HEK293T (cell line): Measurements from ENCODE around the gene ARHGAP30.

Source experiments
- CTCF ChIA-PET: fragments of 350-600 bp; formaldehyde crosslinking; extraction: SDS; loops from one replicate; lab custom pipeline; 2021; ENCODE audit warnings: antibody characterized with exemption, inconsistent platforms; lab: Yijun Ruan, JAX
- POLR2A ChIA-PET: fragments of 350-600 bp; formaldehyde crosslinking; extraction: SDS; loops from one replicate; lab custom pipeline; 2020; ENCODE audit warnings: antibody characterized with exemption, inconsistent platforms; lab: Yijun Ruan, JAX
- DNase-seq: peaks from one replicate; pipeline ENCODE4 v3.0.0; 2012; ENCODE audit warnings: mixed read lengths; ENCODE audit errors: extremely low spot score
- ARNT ChIP-seq: fragments of 450-650 bp; IDR thresholded peaks from 2 replicates; pipeline ENCODE4 v1.6.1; 2017; ENCODE audit warnings: mild to moderate bottlenecking
- BHLHE40 ChIP-seq: fragments of 450-650 bp; IDR thresholded peaks from 2 replicates; pipeline ENCODE4 v1.6.1; 2016; ENCODE audit warnings: mild to moderate bottlenecking, moderate library complexity, borderline replicate concordance
- CTBP1 ChIP-seq: fragments of 450-650 bp; IDR thresholded peaks from 2 replicates; pipeline ENCODE4 v1.6.1; 2016; ENCODE audit warnings: borderline replicate concordance
- ELF4 ChIP-seq: fragments of 450-650 bp; IDR thresholded peaks from 2 replicates; pipeline ENCODE4 v1.6.1; 2017; ENCODE audit warnings: antibody characterized with exemption
- FOXA1 ChIP-seq: fragments of 450-650 bp; IDR thresholded peaks from 2 replicates; pipeline ENCODE4 v1.6.1; 2016; ENCODE audit warnings: mild to moderate bottlenecking
- FOXK2 ChIP-seq: fragments of 450-650 bp; IDR thresholded peaks from 2 replicates; pipeline ENCODE4 v1.6.1; 2016; ENCODE audit warnings: mild to moderate bottlenecking
- FOXM1 ChIP-seq: fragments of 450-650 bp; IDR thresholded peaks from 2 replicates; pipeline ENCODE4 v1.6.1; 2017; ENCODE audit warnings: mild to moderate bottlenecking, borderline replicate concordance
- HDGF ChIP-seq: fragments of 450-650 bp; IDR thresholded peaks from 2 replicates; pipeline ENCODE4 v1.6.1; 2017; ENCODE audit warnings: antibody characterized with exemption, borderline replicate concordance
- L3MBTL2 ChIP-seq: fragments of 450-650 bp; conservative IDR thresholded peaks from 2 replicates; pipeline ENCODE4 v1.6.1; 2016; ENCODE audit warnings: mild to moderate bottlenecking
- LEF1 ChIP-seq: fragments of 450-650 bp; IDR thresholded peaks from 2 replicates; pipeline ENCODE4 v1.6.1; 2017; ENCODE audit warnings: mild to moderate bottlenecking, borderline replicate concordance
- NFRKB ChIP-seq: fragments of 450-650 bp; IDR thresholded peaks from 2 replicates; pipeline ENCODE4 v1.6.1; 2016; ENCODE audit warnings: mild to moderate bottlenecking, moderate library complexity
- PKNOX1 ChIP-seq: fragments of 450-650 bp; IDR thresholded peaks from 2 replicates; pipeline ENCODE4 v1.6.1; 2016
- SP1 ChIP-seq: fragments of 450-650 bp; IDR thresholded peaks from 2 replicates; pipeline ENCODE4 v1.6.1; 2017
- SUZ12 ChIP-seq: fragments of 450-650 bp; IDR thresholded peaks from 2 replicates; pipeline ENCODE4 v1.6.1; 2016; ENCODE audit warnings: mild to moderate bottlenecking
- TARDBP ChIP-seq: fragments of 450-650 bp; IDR thresholded peaks from 2 replicates; pipeline ENCODE4 v1.6.1; 2016
- ZNF384 ChIP-seq: fragments of 450-650 bp; IDR thresholded peaks from 2 replicates; pipeline ENCODE4 v1.6.1; 2016

Gene ARHGAP30

GRCh38 chr1:161048949-161049722, 20.6 kb downstream of the ARHGAP30 start:
- no peak for DNase-seq
- TF ChIP-seq BHLHE40 (no peak), LEF1 (no peak), TARDBP (no peak), FOXK2 (no peak), FOXA1 (no peak), NFRKB (no peak), ARNT (no peak), ZNF384 (no peak), ELF4 (no peak), L3MBTL2 (no peak)
- CTCF ChIA-PET, result no interaction called here
- POLR2A ChIA-PET, result interaction anchor here (2.3 kb wide), 1 partner anchor 10 kb away, joined by 5 read pairs; no protein-coding TSS in a partner anchor

DNA sequence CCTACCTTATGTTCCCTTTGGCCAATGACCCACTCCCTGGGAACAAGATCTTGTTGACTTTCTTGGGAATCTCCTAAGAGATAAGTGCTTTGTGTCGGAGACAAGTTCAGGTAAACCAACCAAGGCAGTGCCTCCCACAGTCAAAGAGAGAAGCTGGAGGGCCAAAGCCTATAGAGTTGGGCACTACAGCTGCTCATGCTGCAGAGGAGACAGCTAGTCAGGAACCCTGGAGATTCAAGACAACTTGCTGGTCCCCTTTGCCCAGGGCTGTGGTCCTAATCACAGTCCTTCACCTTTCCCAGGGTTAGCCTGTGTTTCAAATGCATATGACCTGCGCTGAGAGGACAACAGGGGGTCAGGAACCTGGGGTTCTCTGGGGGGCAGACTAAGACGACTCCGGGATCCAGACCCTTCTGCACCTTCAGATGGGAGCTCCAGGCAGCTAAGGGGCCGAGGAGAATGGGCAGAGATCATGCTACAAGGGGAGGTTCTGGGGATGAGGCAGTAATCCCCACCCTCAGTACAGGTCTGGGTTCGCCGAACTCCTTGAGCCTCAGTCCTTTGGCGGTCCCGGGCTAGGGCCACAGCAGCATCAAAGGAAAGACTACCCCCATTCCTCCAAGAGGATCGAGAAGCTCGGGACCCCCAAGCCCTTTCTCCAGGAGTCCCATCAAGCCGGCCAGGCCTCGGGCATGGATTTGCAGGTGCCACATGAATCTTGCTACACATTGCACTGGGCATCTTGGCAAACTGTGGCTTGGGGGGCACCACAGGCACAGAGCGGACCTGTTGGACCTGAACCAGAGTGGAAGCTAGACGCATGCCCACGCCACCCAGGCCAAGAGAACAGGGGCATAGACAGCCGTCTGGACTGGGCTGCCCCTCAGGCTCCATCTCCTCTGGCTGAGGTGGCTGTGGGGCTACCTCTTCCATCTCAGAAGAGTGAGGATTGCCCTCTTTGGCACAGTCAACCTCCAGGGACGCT, 22.0 kb downstream of the ARHGAP30 start:
- POLR2A ChIA-PET, result interaction anchor here (0.8 to 3.3 kb wide), 3 partner anchors 13 to 45 kb away, joined by 3 to 32 read pairs (median 4); partner anchors contain the start of gene F11R
- no peak for DNase-seq
- TF ChIP-seq PKNOX1 (no peak), NFRKB (no peak), FOXK2 (no peak), L3MBTL2 (no peak), ARNT (no peak), ZNF384 (no peak), BHLHE40 (no peak), FOXM1 (no peak), HDGF (no peak), CTBP1 (no peak), SUZ12 (no peak), SP1 (no peak)
- CTCF ChIA-PET, result no interaction called here

DNA sequence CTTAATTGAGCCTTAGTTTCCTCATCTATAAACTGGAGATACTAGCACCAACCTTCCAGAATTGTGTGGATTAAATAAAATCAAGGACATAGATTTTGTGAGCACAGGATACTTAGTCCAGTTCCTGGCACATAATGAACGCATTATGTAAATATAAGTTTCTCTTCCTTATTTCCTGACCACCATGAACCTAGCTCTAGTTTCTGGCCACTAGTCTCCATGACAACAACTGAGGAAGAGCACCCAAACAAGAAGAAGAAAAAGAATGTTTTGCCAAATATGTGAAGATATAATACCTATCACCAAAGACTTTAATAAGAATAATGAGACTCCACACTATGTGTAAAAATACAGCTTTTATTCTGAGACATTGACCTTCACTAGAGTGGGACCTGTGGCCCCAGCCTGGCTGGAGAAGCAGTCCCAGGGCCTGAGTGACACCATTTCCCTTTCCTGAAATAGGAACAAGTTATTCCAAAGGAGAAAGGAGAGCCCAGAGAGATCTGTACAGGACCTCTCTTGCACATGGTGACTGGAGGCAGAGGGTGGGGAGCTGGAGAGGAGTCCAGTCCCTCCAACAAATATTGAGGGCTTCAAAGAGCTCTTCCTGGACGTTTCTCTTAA, 23.0 kb downstream of the ARHGAP30 start:
- CTCF ChIA-PET, result interaction anchor here (1.2 kb wide), 1 partner anchor 119 kb away, joined by 3 read pairs; the partner anchor contains the start of gene PPOX

GRCh38 chr1:161045736-161046604, 23.7 kb downstream of the ARHGAP30 start, which contains the start of gene USF1:
USF1 (minus strand) TSS chr1:161045977; CDS start chr1:161043275, 2,702 bp downstream.
- POLR2A ChIA-PET, result interaction anchor here (0.9 to 3.3 kb wide), 18 partner anchors 8 to 157 kb away, joined by 3 to 32 read pairs (median 4); partner anchors contain the start of genes F11R, NDUFS2, NECTIN4 and NIT1
- DNase-seq, result peak; percentile 97
- no peak for TF ChIP-seq FOXA1
- TF ChIP-seq CTBP1, result peak; percentile 60; the same call in 1 of the 2 replicates
- TF ChIP-seq SUZ12, result no peak
- TF ChIP-seq ELF4, result peak; percentile 94
- peak; percentile 87 for TF ChIP-seq L3MBTL2
- peak; percentile 95 for TF ChIP-seq NFRKB
- TF ChIP-seq HDGF, result no peak
- TF ChIP-seq ARNT, result no peak
- TF ChIP-seq SP1, result no peak
- peak; percentile 51; the same call in 1 of the 2 replicates for TF ChIP-seq PKNOX1
- TF ChIP-seq BHLHE40, result no peak
- TF ChIP-seq LEF1, result no peak
- CTCF ChIA-PET, result interaction anchor here (1.2 kb wide), 1 partner anchor 120 kb away, joined by 3 read pairs; the partner anchor contains the start of gene PPOX

More for the DNA sequence above, 23.0 kb downstream of the ARHGAP30 start:
- TF ChIP-seq HDGF, result no peak
- no peak for TF ChIP-seq ZNF384
- TF ChIP-seq FOXM1, result no peak
- TF ChIP-seq LEF1, result no peak
- TF ChIP-seq SUZ12, result no peak
- TF ChIP-seq SP1, result no peak
- no peak for TF ChIP-seq NFRKB
- TF ChIP-seq TARDBP, result no peak
- TF ChIP-seq PKNOX1, result no peak
- no peak for TF ChIP-seq CTBP1
- TF ChIP-seq BHLHE40, result no peak
- no peak for DNase-seq
- POLR2A ChIA-PET, result interaction anchor here (0.8 to 3.3 kb wide), 12 partner anchors 14 to 156 kb away, joined by 3 to 32 read pairs (median 6); partner anchors contain the start of genes F11R, NDUFS2, NECTIN4 and NIT1
